Stimulated activated CD4-positive, alpha-beta T cell treated with anti-CD3 and anti-CD28 coated beads, Interleukin-1b, Interleukin-23, amount 100 ng/mL, for 4 hours (primary cell): ENCODE measurements around the gene KCNIP4.
"Not testable (repeated sequence)": the region's sequence is repeated elsewhere in the genome, so short reads cannot be mapped to it uniquely, and the experiment has no call there.

Experiments
- DNase-seq, 2 donors: peaks; one replicate each; pipeline ENCODE4 v3.0.0-alpha.2; 2020; ENCODE audit warnings: low read depth in 2 of 2

Gene KCNIP4

GRCh38 chr4:20857081-20857480 is 1091.5 kb downstream of the KCNIP4 start:
- no peak for DNase-seq

DNA sequence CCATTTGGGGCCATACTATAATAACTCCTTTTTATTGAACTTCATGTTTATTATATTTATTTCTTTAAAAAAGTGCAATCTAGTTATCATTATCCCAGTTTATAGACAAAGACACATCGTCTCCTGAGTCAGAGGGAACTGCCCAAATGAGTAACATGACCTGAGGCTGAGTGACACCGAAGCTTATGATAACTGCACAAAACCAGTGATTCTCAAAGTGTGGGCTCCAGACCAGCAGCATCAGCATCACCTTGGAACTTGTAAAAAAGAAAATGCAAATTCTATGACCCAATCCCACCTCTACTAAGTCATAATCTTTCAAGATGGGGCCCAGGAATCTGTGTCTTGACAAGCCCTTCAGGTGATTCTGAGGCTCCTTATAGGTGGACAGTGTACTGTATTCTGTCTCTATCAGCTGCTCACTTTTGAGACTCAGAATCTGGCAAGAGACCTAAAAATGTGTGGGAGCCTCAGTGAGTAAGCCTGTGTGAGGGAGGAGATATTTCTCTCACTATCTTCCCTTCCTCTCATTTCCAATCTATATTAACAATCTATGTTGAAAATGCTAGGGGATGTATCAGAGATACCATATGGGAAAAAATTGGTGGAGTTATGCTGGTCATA is 1101.3 kb downstream of the KCNIP4 start:
- no peak for DNase-seq

DNA sequence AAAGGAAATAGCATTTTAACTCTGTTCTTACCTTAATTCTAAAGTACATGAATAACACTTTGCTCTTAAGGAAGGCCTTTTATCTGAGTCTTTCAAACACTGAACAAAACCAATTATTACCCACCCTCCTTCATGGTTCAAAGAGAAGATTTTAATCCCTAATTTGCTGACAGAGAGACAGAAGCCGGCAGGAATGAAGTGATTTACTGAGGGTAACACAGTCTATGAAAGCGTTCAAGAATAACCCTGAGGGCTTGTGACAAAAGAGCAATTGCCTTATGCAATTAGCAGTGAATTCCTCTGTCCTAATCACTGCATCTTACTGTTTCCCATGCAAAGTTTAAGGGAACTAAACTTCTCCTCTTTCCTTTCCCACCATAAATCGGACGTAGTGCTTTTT is 1104.3 kb downstream of the KCNIP4 start:
- no peak for DNase-seq

DNA sequence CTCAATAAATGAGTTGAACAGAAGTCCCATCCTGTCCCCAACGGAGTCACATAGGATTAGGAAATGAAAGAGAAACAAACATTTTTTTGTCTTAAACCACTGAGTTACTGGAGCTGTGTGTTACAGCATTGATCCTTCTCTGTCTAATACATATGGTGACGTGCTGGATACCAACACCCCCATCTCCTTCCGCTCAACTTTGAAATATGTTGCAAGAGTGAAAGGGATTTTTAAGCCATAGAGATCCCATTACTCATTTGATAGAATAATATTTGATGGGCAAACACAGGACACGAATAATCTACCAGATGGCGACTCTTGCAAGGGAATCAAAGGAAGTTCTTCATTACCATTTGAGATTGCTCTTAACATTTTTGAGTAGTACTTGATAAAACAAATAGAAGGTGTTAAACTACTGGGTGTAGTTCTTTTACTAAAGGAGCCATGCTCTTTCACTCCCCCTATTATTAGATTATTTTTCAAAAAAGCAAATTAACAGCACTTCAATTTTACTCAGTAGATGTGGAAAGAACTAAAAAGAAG is 1107.9 kb downstream of the KCNIP4 start:
- no peak for DNase-seq

DNA sequence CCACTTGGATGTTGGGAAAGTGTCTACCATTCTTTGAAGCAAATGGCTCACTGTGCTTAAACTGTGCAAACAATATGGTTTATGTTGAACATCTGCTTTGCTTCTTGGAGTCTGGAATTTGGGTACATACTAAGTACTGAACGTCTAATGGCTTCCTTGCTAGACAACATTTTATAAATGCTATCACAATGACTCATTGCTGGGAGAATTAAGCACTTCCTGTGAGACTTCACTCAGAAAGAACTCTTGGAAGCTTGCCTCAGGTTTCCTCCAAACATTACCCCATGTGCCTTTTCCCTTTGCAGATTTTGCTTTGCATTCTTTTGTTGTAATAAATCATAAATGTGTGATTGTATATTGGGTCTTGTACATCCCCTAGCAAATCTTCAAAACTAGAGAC is 1108.6 kb downstream of the KCNIP4 start:
- no peak for DNase-seq

GRCh38 chr4:20838476-20838875 is 1110.1 kb downstream of the KCNIP4 start:
- no peak for DNase-seq

GRCh38 chr4:20832826-20833225 is 1115.7 kb downstream of the KCNIP4 start:
- no peak for DNase-seq

DNA sequence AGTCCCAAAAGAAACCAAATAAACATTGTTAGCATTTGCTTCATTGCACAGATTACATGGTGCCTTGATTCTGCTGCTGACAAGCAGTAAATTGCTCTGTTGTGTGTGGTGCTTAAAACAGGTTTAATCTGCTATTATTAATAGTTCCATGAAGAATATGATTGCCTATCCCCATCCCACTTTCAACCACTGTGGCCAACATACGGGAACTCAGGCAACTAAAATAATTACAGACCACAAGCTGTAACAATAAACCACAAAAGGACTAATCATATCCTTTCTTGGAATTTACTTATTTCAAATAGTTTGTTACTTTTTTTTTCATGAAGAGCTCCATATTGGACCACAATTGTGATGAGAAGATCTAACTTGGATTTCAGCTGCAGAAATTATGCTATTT is 1116.8 kb downstream of the KCNIP4 start:
- no peak for DNase-seq

DNA sequence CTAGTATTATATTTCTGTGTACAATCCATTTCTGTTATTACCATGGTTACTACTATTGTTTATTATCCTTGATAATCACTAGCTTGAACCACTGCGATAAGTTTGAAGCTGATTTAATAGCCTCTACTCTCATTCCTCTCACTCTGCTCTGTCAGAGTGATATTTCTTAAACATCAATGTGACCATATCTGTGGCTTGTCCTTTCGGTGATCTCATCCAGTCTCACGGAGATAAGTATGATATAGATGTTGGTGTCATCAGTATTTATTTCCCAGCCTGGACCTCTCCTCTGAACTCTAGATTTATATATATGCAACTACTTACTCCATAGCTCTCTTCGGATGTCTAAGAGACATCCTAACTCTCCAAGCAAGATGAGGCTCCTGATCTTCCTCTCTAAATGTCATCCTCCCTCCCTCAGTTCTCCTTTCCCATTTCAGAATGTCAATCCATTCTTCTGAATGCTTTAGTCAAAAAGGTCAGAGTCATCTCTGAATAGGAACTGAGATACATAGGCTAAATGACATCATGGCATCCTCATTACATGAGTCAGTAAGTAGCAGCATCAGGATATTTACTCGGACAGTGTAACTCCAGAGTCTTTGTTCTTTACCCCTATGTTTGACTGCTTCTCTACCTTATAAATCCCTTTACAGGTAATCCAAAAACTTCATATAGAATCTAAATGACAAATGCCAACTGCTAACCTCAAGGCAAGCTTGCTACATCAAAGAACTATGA is 1118.8 kb downstream of the KCNIP4 start:
- no peak for DNase-seq

DNA sequence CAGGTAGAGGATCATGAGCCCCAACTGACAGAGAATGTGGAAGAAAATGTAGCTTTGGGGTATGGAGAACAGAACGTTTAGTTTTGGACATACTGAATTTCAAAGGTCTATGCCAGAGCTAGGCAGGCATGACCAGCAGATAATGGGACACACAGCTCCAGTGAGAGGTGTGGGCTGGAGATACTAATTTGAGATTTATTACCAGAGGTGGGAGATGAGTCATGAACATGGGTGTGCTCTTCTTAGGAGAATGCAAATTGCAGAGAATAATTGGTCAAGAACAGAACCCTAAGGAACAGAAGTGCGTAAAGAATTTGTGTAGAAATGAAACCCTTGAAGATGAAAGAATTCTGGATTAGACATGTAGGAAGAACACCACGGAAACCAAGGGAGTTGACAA is 1123.1 kb downstream of the KCNIP4 start:
- DNase-seq = no peak

GRCh38 chr4:20816287-20816686 is 1132.3 kb downstream of the KCNIP4 start:
- DNase-seq = no peak

DNA sequence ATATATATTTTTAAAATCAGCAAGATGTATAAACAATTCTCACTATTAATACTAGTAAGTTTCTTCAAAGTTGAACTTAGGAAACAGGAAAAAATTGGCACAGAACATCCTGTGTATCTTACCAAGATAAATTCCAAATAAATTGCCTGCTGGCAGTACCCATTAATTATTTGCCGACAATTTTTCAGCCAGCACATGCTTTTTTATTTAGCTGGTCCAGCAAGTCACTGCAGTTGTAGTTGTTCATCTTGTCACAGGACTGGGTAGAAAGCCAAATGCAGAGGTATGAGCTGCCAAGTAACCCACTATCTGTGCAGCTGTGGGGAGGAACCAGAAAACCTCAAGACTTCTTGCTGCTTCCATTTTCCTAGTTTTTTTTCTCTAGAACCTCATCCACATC is 1134.9 kb downstream of the KCNIP4 start:
- no peak for DNase-seq

- DNase-seq = no peak
Observed at GRCh38 chr4:20809812-20810211, 1138.8 kb downstream of the KCNIP4 start.

DNA sequence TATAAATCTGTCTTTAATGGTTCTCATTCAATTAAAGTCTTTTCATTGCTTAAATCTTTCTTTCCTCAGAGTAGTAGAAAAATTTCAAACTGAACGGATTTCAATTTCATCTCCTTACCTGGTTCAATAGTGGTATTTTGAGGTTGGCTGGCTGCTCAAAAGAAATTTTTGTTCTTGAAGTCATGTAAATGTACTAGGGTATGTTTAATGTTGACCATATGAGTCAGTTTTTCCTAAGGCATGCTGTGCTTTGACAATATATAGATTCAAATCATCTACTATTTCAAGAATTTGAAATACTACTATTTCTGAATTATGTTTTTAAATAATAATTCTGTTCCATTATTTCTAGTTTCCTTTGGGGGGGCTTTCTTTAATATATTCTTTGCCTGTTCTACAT is 1142.9 kb downstream of the KCNIP4 start:
- DNase-seq = no peak

DNA sequence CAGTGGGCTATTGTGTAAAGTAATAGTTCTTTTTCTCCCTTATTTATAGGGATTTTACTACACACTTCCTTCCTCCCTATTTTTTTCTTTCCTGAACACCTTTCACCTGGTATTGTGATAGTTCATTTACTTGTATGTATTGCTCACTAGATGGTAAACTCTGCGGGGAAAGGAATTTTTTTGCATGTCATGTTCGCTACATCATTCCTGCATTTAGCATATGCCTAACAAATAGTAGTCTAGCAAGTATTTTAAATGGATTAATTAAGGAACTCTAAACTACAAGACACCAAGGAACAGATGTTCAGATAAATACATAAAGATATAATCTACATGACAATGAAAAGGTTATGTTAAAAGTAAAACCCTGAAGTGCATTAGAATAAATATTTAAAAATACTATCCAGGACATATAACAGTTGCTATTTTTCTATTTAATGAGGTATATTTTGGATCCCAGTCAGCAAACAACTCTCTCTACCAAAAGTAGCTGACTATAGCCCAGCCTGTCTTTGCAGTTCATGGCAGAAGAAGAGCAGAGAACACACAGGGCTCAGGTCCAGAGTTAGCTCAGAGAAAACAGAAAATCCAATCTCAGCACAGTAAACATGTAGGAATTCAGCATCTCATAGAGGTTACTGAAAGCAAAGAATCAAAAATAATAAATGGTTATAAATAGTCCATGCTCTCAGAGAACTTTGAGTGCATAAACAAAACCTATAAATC is 1160.5 kb downstream of the KCNIP4 start:
- DNase-seq = no peak

- DNase-seq = not testable (repeated sequence)
Observed at GRCh38 chr4:20783134-20783533, 1165.4 kb downstream of the KCNIP4 start.

DNA sequence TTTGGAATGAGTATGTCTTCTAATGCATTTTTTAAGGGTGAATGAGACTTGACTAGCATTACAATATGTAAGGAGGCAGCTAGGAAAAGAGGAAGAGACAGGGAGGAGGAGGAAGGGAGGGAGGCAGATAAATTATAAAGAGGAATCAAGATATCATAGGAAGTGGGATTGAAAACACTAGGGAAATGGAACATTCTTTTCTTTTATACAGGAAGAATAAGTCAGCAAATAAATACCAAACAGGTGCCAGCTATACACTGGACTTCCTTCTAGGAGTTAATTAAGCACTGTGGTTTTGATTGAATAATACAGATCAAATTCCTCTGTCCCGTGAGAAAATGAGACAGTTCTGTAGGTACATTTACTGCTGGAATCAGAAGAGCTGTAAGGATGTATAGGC is 1169.7 kb downstream of the KCNIP4 start:
- DNase-seq = no peak

- no peak for DNase-seq
Observed at GRCh38 chr4:20773144-20773997, 1175.2 kb downstream of the KCNIP4 start.

GRCh38 chr4:20764366-20764992 is 1184.1 kb downstream of the KCNIP4 start:
- DNase-seq = no peak

GRCh38 chr4:20761826-20762225 is 1186.7 kb downstream of the KCNIP4 start:
- no peak for DNase-seq

- no peak for DNase-seq
Observed at GRCh38 chr4:20761382-20761781, 1187.2 kb downstream of the KCNIP4 start.
